ENCODE measurements around the gene MAFB. TPM values are rescaled to one million over a fixed set of nuclear protein-coding genes. Genes with fewer than 3 reads are reported as not detected.

MAFB gene
- total RNA-seq, 1 experiment from 2014 or later: 0.85 TPM

DNA sequence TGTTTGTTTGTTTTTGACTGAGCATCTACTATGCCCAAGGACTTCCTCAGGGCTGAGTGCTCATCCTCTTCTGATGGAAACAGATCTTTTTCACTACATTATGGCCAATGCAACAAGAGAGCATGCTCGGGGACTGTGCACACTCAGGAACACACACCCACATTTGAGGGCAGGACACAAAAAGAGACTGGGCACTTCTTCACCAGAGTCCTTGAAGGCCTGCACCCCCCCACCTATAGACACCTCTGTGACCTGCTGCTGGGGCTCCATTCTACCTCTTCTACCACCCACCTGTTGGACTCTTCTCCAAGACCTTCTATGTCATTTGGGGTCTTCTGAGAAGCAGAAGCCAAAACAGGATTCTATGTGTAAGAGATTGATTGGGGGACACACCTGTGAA is 9.2 kb upstream of the MAFB start:
- Histone ChIP-seq H2AFZ (ENCODE audit: low read length) (no peak overlapping the region), H3K9ac (ENCODE audit: extremely low read depth, insufficient read length, low read length) (no peak overlapping the region), H3K14ac (ENCODE audit: insufficient read depth, low read length) (no peak overlapping the region), H3K4ac (ENCODE audit: low read depth, low read length) (no peak overlapping the region), H4K91ac (ENCODE audit: insufficient read length, low read depth, low read length) (no peak overlapping the region), H3K18ac (ENCODE audit: insufficient read length, low read depth, low read length) (no peak overlapping the region), H3K27me3 (ENCODE audit: insufficient read depth, low read length) (peaks cover 29% of the 10 kb centered on the region), H2AK5ac (ENCODE audit: insufficient read length, low read length) (no peak overlapping the region), H4K8ac (replicated peaks; ENCODE audit: insufficient read length, low read depth, low read length) (no peak overlapping the region), H3K27ac (ENCODE audit: insufficient read length, low read depth, low read length) (no peak overlapping the region), H3K79me1 (ENCODE audit: insufficient read depth, low read depth, low read length, poor library complexity, severe bottlenecking) (no peaks in the 10 kb centered on the region), H2BK20ac (ENCODE audit: low read depth, low read length, poor library complexity, severe bottlenecking) (no peak overlapping the region), H3K56ac (ENCODE audit: insufficient read length, low read depth, low read length) (no peak overlapping the region), H3K23me2 (ENCODE audit: insufficient read length, low read depth, low read length, poor library complexity, severe bottlenecking) (no peaks in the 10 kb centered on the region), H2BK15ac (ENCODE audit: low read depth, low read length) (no peak overlapping the region), H3K23ac (ENCODE audit: insufficient read length, low read depth, low read length) (no peak overlapping the region), H2BK120ac (ENCODE audit: low read depth, low read length, poor library complexity, severe bottlenecking) (no peak overlapping the region), H3K4me2 (ENCODE audit: insufficient read depth, insufficient read length, low read length) (no peak overlapping the region), H3K4me1 (ENCODE audit: insufficient read depth, low read length) (no peaks in the 10 kb centered on the region), H2BK5ac (ENCODE audit: insufficient read length, low read length) (no peak overlapping the region), H3K79me2 (ENCODE audit: insufficient read depth, low read length) (no peaks in the 10 kb centered on the region), H2BK12ac (ENCODE audit: insufficient read length, low read depth, low read length) (no peak overlapping the region), H4K5ac (ENCODE audit: insufficient read length, low read depth, low read length) (no peak overlapping the region), H3T11ph (ENCODE audit: low read length) (no peak overlapping the region), H4K20me1 (ENCODE audit: control insufficient read depth, insufficient read depth, insufficient read length) (no peaks in the 10 kb centered on the region), H3K9me3 (ENCODE audit: control insufficient read depth, low read depth, low read length) (no peaks in the 10 kb centered on the region)
- peaks cover 0 to 5% (median under 1%) of the 10 kb centered on the region in 3 experiments; a peak in 3 of 7 replicates for H3K36me3 Mint-ChIP-seq (ENCODE audit: insufficient read depth in 1 of 3, low read depth in 3 of 3)
- TF ChIP-seq CTCF (conservative IDR thresholded peaks at IDR 0.05): no peak
- H3K4me1 Mint-ChIP-seq: peaks cover 4% of the 10 kb centered on the region in 2 experiments
- H3K9me3 Mint-ChIP-seq: peaks cover 4 to 11% of the 10 kb centered on the region in 2 experiments
- H3K4me3 Mint-ChIP-seq: no peak overlapping the region
- no peak overlapping the region for H3K27ac Mint-ChIP-seq
- peaks cover 84% of the 10 kb centered on the region for H3K27me3 Mint-ChIP-seq (ENCODE audit: low read depth)
- no CpG with 5 or more reads among the region's 1 CpG for WGBS (ENCODE audit: extremely low coverage, insufficient read length, low lambda C conversion rate)
- DNase-seq: no peak
